SK-N-SH (cell line): ENCODE measurements around the gene TIMM23. TPM values are rescaled to one million over a fixed set of nuclear protein-coding genes. Genes with fewer than 3 reads are reported as not detected.
"Not testable (repeated sequence)": the region's sequence is repeated elsewhere in the genome, so short reads cannot be mapped to it uniquely, and the experiment has no call there.

Experiments
- CTCF ChIA-PET: fragments of 300-600, 350-600 bp; formaldehyde crosslinking; extraction: SDS; loops from one replicate; lab custom pipeline; 2021; lab: Yijun Ruan, JAX
- POLR2A ChIA-PET: fragments of 350-600 bp; sonication (Branson Sonifier 250); formaldehyde crosslinking; extraction: SDS; loops from one replicate; lab custom pipeline; 2020; ENCODE audit warnings: antibody characterized with exemption, inconsistent platforms; lab: Yijun Ruan, JAX
- DNase-seq: peaks from one replicate; pipeline ENCODE4 v3.0.0; 2012
- H2AFZ ChIP-seq: fragments of 200-600 bp; sonication (generic); 2 replicates; pipeline ENCODE4 v1.8.1; 2016; ENCODE audit warnings: antibody characterized with exemption, mild to moderate bottlenecking, low read depth
- H3F3A ChIP-seq: fragments of 200-600 bp; sonication (generic); replicated peaks from 2 replicates; pipeline ENCODE3; 2016; ENCODE audit warnings: antibody characterized with exemption, mild to moderate bottlenecking; ENCODE audit not compliant: insufficient read depth
- H3K27ac ChIP-seq, 2 experiments: fragments of 200-500 bp in 1 of 2; fragments of 200-600 bp in 1 of 2; sonication (Bioruptor generic) in 1 of 2; sonication (generic), shearing (Covaris generic) in 1 of 2; 2 replicates each; pipeline versions ENCODE4 v1.5.1 to v1.6.1; 2014 to 2016; ENCODE audit warnings: low read depth in 2 of 2, inconsistent platforms in 1 of 2, low read length in 1 of 2, mild to moderate bottlenecking in 1 of 2, mixed read lengths in 1 of 2
- H3K27me3 ChIP-seq: fragments of 200-600 bp; sonication (generic), shearing (Covaris generic); 2 replicates; pipeline ENCODE4 v1.6.1; 2016; ENCODE audit warnings: mixed run types; ENCODE audit not compliant: insufficient read depth
- H3K36me3 ChIP-seq, 2 experiments: fragments of 200-500 bp in 1 of 2; fragments of 200-600 bp in 1 of 2; sonication (Bioruptor generic) in 1 of 2; sonication (generic) in 1 of 2; replicated peaks in 1 of 2; 2 replicates each; pipeline versions ENCODE3 to v1.5.1; 2014 to 2016; ENCODE audit warnings: low read length in 1 of 2, mild to moderate bottlenecking in 1 of 2; ENCODE audit not compliant: insufficient read depth in 2 of 2, control insufficient read depth in 1 of 2
- H3K4me1 ChIP-seq, 2 experiments: fragments of 200-500 bp in 1 of 2; fragments of 200-600 bp in 1 of 2; sonication (Bioruptor generic) in 1 of 2; sonication (generic), shearing (Covaris generic) in 1 of 2; 2 replicates each; pipeline versions ENCODE4 v1.5.1 to v1.6.1; 2014 to 2016; ENCODE audit warnings: low read depth in 1 of 2, low read length in 1 of 2, mixed run types in 1 of 2; ENCODE audit not compliant: insufficient read depth in 2 of 2, control insufficient read depth in 1 of 2
- H3K4me2 ChIP-seq: fragments of 200-600 bp; sonication (generic), shearing (Covaris generic); 2 replicates; pipeline ENCODE4 v1.6.1; 2017; ENCODE audit warnings: mixed run types
- H3K4me3 ChIP-seq, 2 experiments: fragments of 200-500 bp in 1 of 2; fragments of 200-600 bp in 1 of 2; sonication (Bioruptor generic) in 1 of 2; sonication (generic), shearing (Covaris generic) in 1 of 2; 2 replicates each; pipeline versions ENCODE4 v1.5.1 to v1.8.1; 2014 to 2016; ENCODE audit warnings: low read depth in 2 of 2, inconsistent platforms in 1 of 2, low read length in 1 of 2, mild to moderate bottlenecking in 1 of 2, mixed read lengths in 1 of 2, moderate library complexity in 1 of 2
- H3K79me2 ChIP-seq: fragments of 200-600 bp; sonication (generic); 2 replicates; pipeline ENCODE4 v1.8.1; 2017; ENCODE audit warnings: mild to moderate bottlenecking; ENCODE audit not compliant: insufficient read depth
- H3K9ac ChIP-seq: fragments of 200-600 bp; sonication (generic); 2 replicates; pipeline ENCODE4 v1.6.1; 2017; ENCODE audit warnings: mixed run types
- H3K9me2 ChIP-seq: fragments of 200-600 bp; sonication (generic); 2 replicates; pipeline ENCODE4 v1.6.1; 2017; ENCODE audit warnings: mixed run types
- H3K9me3 ChIP-seq: fragments of 200-600 bp; sonication (generic); 2 replicates; pipeline ENCODE4 v1.6.1; 2017; ENCODE audit warnings: mixed run types, mild to moderate bottlenecking, moderate library complexity
- H4K20me1 ChIP-seq: fragments of 200-600 bp; sonication (generic); 2 replicates; pipeline ENCODE4 v1.6.1; 2017; ENCODE audit warnings: mild to moderate bottlenecking, mixed run types; ENCODE audit not compliant: insufficient read depth
- CHD2 ChIP-seq: fragments of 150-350 bp; IDR thresholded peaks from 2 replicates; pipeline ENCODE4 v1.6.1; 2018; ENCODE audit warnings: low read length; ENCODE audit not compliant: partially characterized antibody
- CTCF ChIP-seq: fragments of 200-600 bp; sonication (generic); IDR thresholded peaks from 2 replicates; pipeline ENCODE4 v1.6.1; 2017; ENCODE audit warnings: antibody characterized with exemption, mild to moderate bottlenecking, moderate library complexity
- ELF1 ChIP-seq: IDR thresholded peaks from 2 replicates; pipeline ENCODE4 v1.4.0; 2012
- EZH2phosphoT487 ChIP-seq: fragments of 200-600 bp; sonication (generic); IDR thresholded peaks from 2 replicates; pipeline ENCODE4 v1.6.1; 2017; ENCODE audit warnings: low read depth, mixed run types, mild to moderate bottlenecking, antibody characterized with exemption, moderate library complexity, borderline replicate concordance
- FOSL2 ChIP-seq: IDR thresholded peaks from 2 replicates; pipeline ENCODE4 v1.4.0; 2012; ENCODE audit warnings: low read depth, mild to moderate bottlenecking, moderate library complexity, borderline replicate concordance
- FOXM1 ChIP-seq: IDR thresholded peaks from 2 replicates; pipeline ENCODE4 v1.4.0; 2012; ENCODE audit warnings: low read depth, mild to moderate bottlenecking
- IRF3 ChIP-seq: fragments of 150-350 bp; IDR thresholded peaks from 2 replicates; pipeline ENCODE4 v1.6.1; 2016; ENCODE audit warnings: mild to moderate bottlenecking, low read depth, low read length
- JUND ChIP-seq: IDR thresholded peaks from 2 replicates; pipeline ENCODE4 v1.4.0; 2012
- MAX ChIP-seq: IDR thresholded peaks from 2 replicates; pipeline ENCODE4 v1.4.0; 2012; ENCODE audit warnings: low read depth
- PBX3 ChIP-seq: IDR thresholded peaks from 2 replicates; pipeline ENCODE4; 2012
- RCOR1 ChIP-seq: fragments of 150-350 bp; IDR thresholded peaks from 2 replicates; pipeline ENCODE4 v1.6.1; 2017; ENCODE audit warnings: antibody characterized with exemption, low read length
- SIN3A ChIP-seq: IDR thresholded peaks from 2 replicates; pipeline ENCODE4 v1.6.1; 2012; ENCODE audit warnings: low read depth, mild to moderate bottlenecking, low read length, moderate library complexity, borderline replicate concordance
- SMC3 ChIP-seq: IDR thresholded peaks from 2 replicates; pipeline ENCODE4 v1.6.1; 2012; ENCODE audit warnings: low read depth, low read length, improper control_type of control experiment
- TCF12 ChIP-seq: IDR thresholded peaks from 2 replicates; pipeline ENCODE4 v1.4.0; 2012
- TEAD4 ChIP-seq: IDR thresholded peaks from 2 replicates; pipeline ENCODE4 v1.4.0; 2012; ENCODE audit warnings: mild to moderate bottlenecking, borderline replicate concordance; ENCODE audit not compliant: insufficient read depth
- USF2 ChIP-seq: fragments of 150-350 bp; IDR thresholded peaks from 2 replicates; pipeline ENCODE4 v1.6.1; 2017; ENCODE audit warnings: antibody characterized with exemption, low read length, low read depth, borderline replicate concordance
- WGBS: methylation state at CpG from one replicate; pipeline ENCODE4 v1.1.6; 2017; ENCODE audit warnings: low lambda C conversion rate; 5-methylcytosine and 5-hydroxymethylcytosine counted together
- polyA plus RNA-seq, 3 experiments: library from polyadenylated mRNA; depleted of rRNA; stranded (reverse); fragments of >200 nt; gene quantifications; 2 replicates each; pipeline ENCODE4 v1.2.3, GENCODE V29; 2012

Gene TIMM23
- polyA plus RNA-seq, 1 of the 3 experiments (the other 2 are of a cell fraction), result 87.0 TPM

- Histone ChIP-seq H3K4me3 (no peak overlapping the region), H3K27ac (no peak overlapping the region), H3F3A (no peaks in the 10 kb centered on the region), H3K9me2 (no peaks in the 10 kb centered on the region), H3K9ac (no peak overlapping the region), H2AFZ (no peak overlapping the region), H3K79me2 (no peaks in the 10 kb centered on the region), H4K20me1 (no peaks in the 10 kb centered on the region), H3K9me3 (no peaks in the 10 kb centered on the region), H3K4me1 (no peaks in the 10 kb centered on the region; a peak in 1 of 4 replicates), H3K4me2 (no peak overlapping the region), H3K36me3 (no peaks in the 10 kb centered on the region), H3K27me3 (no peaks in the 10 kb centered on the region; the same call in 1 of the 2 replicates)
- no peak for DNase-seq
- POLR2A ChIA-PET, result no interaction called here
- CTCF ChIA-PET, result no interaction called here
- WGBS, result 47% methylated on average over 2 of the region's 2 CpGs
- TF ChIP-seq EZH2phosphoT487 (no peak), CHD2 (no peak), JUND (no peak), ELF1 (no peak), FOXM1 (no peak)
Observed at GRCh38 chr10:46048152-46048551, 75.9 kb downstream of the TIMM23 start.

- H3K4me2 ChIP-seq, H3K27me3 ChIP-seq, H4K20me1 ChIP-seq, H3K79me2 ChIP-seq, DNase-seq, H3K9me3 ChIP-seq, H3K36me3 ChIP-seq, H3K9ac ChIP-seq, H3K4me3 ChIP-seq, H3F3A ChIP-seq, H3K27ac ChIP-seq, H3K4me1 ChIP-seq, CTCF ChIA-PET, H2AFZ ChIP-seq, H3K9me2 ChIP-seq, POLR2A ChIA-PET: not testable (repeated sequence)
- 81% methylated on average over 11 of the region's 11 CpGs for WGBS
Observed at GRCh38 chr10:46049497-46049831, 77.2 kb downstream of the TIMM23 start.

GRCh38 chr10:46050941-46051623 is 78.8 kb downstream of the TIMM23 start:
- Histone ChIP-seq H3F3A (no peaks in the 10 kb centered on the region), H3K27ac (no peak overlapping the region), H4K20me1 (no peaks in the 10 kb centered on the region)
- CTCF ChIA-PET, result no interaction called here
- no peak for DNase-seq
- no peak for TF ChIP-seq SIN3A
- TF ChIP-seq FOXM1, result no peak
- no peak for TF ChIP-seq FOSL2
- no peak for TF ChIP-seq RCOR1
- TF ChIP-seq TCF12, result no peak
- TF ChIP-seq CTCF, result no peak
- TF ChIP-seq TEAD4, result no peak
- TF ChIP-seq JUND, result no peak
- TF ChIP-seq PBX3, result no peak
- TF ChIP-seq IRF3, result no peak
- no peak for TF ChIP-seq USF2
- no peak for TF ChIP-seq SMC3
- no peak for TF ChIP-seq MAX
- TF ChIP-seq, all 33 proteins: peak for 0
- Histone ChIP-seq H3K4me2 (no peak overlapping the region), H3K9me2 (no peaks in the 10 kb centered on the region), H3K4me3 (no peak overlapping the region), H3K9ac (no peak overlapping the region), H2AFZ (no peak overlapping the region), H3K4me1 (no peaks in the 10 kb centered on the region; a peak in 1 of 4 replicates), H3K27me3 (no peaks in the 10 kb centered on the region; the same call in 1 of the 2 replicates), H3K9me3 (no peaks in the 10 kb centered on the region), H3K79me2 (no peaks in the 10 kb centered on the region), H3K36me3 (no peaks in the 10 kb centered on the region)
- WGBS, result 64% methylated on average over 11 of the region's 11 CpGs
- POLR2A ChIA-PET, result no interaction called here
